GM19351 (cell line): Measurements from ENCODE around the gene ERN1.

ENCODE experiments used
- ATAC-seq: cut with Tn5 transposase; IDR thresholded peaks from one replicate; pipeline ENCODE4 v1.9.1; 2021; ENCODE audit warnings: mild to moderate bottlenecking, moderate library complexity; ENCODE audit not compliant: unreplicated experiment

Gene ERN1

GRCh38 chr17:64064331-64064730 lies 65.6 kb downstream of the ERN1 start:
- no peak for ATAC-seq

- ATAC-seq = no peak
These were observed 66.1 kb downstream of the ERN1 start for GRCh38 chr17:64063766-64064224.

GRCh38 chr17:64063088-64063487 lies 66.9 kb downstream of the ERN1 start:
- no peak for ATAC-seq

- no peak for ATAC-seq
These were observed 68.6 kb downstream of the ERN1 start for GRCh38 chr17:64061178-64061898.

GRCh38 chr17:64060331-64060730 lies 69.6 kb downstream of the ERN1 start:
- no peak for ATAC-seq

GRCh38 chr17:64059756-64060155 lies 70.2 kb downstream of the ERN1 start:
- ATAC-seq = no peak

- no peak for ATAC-seq
These were observed 71.3 kb downstream of the ERN1 start for GRCh38 chr17:64058621-64059020.

- ATAC-seq = no peak
These were observed 72.2 kb downstream of the ERN1 start for GRCh38 chr17:64057701-64058263.

GRCh38 chr17:64056269-64057005 lies 73.5 kb downstream of the ERN1 start:
- peak; percentile 83 for ATAC-seq

GRCh38 chr17:64055183-64056142 lies 74.5 kb downstream of the ERN1 start:
- no peak for ATAC-seq

- no peak for ATAC-seq
These were observed 75.6 kb downstream of the ERN1 start for GRCh38 chr17:64054304-64054703.

- ATAC-seq = no peak
These were observed 76.8 kb downstream of the ERN1 start for GRCh38 chr17:64053101-64053500.

GRCh38 chr17:64051153-64051552 lies 78.8 kb downstream of the ERN1 start:
- no peak for ATAC-seq

GRCh38 chr17:64048805-64049204 lies 81.1 kb downstream of the ERN1 start:
- no peak for ATAC-seq

- no peak for ATAC-seq
These were observed 84.8 kb downstream of the ERN1 start for GRCh38 chr17:64045176-64045575.

- ATAC-seq = no peak
These were observed 87.1 kb downstream of the ERN1 start for GRCh38 chr17:64042700-64043485.

GRCh38 chr17:64041912-64042311 lies 88.0 kb downstream of the ERN1 start:
- ATAC-seq = no peak

- ATAC-seq = no peak
These were observed 89.7 kb downstream of the ERN1 start for GRCh38 chr17:64040206-64040605.

- no peak for ATAC-seq
These were observed 90.9 kb downstream of the ERN1 start for GRCh38 chr17:64039106-64039400.
